ENCODE measurements around the gene COL6A1.

DNA sequence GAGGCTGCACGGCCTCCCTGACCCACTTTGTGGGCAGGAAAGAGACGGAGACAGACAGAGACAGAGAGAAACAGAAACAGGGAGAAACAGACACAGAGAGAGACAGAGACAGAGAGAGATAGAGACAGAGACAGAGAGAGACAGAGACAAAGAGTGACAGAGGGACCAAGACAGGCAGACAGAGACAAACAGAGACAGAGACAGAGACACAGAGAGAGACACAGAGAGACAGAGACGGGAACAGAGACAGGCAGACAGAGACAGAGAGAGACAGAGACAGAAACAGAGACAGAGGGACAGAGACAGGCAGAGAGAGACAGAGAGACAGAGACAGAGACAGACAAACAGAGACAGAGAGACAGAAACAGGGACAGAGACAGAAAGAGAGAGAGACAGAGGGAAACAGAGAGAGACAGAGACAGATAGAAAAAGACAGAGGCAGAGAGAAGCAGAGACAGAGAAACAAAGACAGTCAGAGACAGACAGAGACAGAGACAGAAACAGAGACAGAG lies 3.1 kb downstream of the COL6A1 start:
- TF ChIP-seq, protein P1, sequence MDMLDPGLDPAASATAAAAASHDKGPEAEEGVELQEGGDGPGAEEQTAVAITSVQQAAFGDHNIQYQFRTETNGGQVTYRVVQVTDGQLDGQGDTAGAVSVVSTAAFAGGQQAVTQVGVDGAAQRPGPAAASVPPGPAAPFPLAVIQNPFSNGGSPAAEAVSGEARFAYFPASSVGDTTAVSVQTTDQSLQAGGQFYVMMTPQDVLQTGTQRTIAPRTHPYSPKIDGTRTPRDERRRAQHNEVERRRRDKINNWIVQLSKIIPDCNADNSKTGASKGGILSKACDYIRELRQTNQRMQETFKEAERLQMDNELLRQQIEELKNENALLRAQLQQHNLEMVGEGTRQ (IDR thresholded peaks at IDR 0.05): no peak
- TF ChIP-seq KDM1A (IDR thresholded peaks at IDR 0.05; ENCODE audit: low read depth): no peak
- TF ChIP-seq CEBPB (IDR thresholded peaks at IDR 0.05): no peak
- TF ChIP-seq, protein P2, sequence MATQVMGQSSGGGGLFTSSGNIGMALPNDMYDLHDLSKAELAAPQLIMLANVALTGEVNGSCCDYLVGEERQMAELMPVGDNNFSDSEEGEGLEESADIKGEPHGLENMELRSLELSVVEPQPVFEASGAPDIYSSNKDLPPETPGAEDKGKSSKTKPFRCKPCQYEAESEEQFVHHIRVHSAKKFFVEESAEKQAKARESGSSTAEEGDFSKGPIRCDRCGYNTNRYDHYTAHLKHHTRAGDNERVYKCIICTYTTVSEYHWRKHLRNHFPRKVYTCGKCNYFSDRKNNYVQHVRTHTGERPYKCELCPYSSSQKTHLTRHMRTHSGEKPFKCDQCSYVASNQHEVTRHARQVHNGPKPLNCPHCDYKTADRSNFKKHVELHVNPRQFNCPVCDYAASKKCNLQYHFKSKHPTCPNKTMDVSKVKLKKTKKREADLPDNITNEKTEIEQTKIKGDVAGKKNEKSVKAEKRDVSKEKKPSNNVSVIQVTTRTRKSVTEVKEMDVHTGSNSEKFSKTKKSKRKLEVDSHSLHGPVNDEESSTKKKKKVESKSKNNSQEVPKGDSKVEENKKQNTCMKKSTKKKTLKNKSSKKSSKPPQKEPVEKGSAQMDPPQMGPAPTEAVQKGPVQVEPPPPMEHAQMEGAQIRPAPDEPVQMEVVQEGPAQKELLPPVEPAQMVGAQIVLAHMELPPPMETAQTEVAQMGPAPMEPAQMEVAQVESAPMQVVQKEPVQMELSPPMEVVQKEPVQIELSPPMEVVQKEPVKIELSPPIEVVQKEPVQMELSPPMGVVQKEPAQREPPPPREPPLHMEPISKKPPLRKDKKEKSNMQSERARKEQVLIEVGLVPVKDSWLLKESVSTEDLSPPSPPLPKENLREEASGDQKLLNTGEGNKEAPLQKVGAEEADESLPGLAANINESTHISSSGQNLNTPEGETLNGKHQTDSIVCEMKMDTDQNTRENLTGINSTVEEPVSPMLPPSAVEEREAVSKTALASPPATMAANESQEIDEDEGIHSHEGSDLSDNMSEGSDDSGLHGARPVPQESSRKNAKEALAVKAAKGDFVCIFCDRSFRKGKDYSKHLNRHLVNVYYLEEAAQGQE (IDR thresholded peaks at IDR 0.05): no peak
- no peak for TF ChIP-seq HOXA7 (CRISPR knock-in tag; IDR thresholded peaks at IDR 0.05)
- TF ChIP-seq POLR2A (IDR thresholded peaks at IDR 0.05; ENCODE audit: low read length): no peak
- TF ChIP-seq, protein P3, sequence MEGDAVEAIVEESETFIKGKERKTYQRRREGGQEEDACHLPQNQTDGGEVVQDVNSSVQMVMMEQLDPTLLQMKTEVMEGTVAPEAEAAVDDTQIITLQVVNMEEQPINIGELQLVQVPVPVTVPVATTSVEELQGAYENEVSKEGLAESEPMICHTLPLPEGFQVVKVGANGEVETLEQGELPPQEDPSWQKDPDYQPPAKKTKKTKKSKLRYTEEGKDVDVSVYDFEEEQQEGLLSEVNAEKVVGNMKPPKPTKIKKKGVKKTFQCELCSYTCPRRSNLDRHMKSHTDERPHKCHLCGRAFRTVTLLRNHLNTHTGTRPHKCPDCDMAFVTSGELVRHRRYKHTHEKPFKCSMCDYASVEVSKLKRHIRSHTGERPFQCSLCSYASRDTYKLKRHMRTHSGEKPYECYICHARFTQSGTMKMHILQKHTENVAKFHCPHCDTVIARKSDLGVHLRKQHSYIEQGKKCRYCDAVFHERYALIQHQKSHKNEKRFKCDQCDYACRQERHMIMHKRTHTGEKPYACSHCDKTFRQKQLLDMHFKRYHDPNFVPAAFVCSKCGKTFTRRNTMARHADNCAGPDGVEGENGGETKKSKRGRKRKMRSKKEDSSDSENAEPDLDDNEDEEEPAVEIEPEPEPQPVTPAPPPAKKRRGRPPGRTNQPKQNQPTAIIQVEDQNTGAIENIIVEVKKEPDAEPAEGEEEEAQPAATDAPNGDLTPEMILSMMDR (IDR thresholded peaks at IDR 0.05): no peak
- no peak for TF ChIP-seq ESRRA (IDR thresholded peaks at IDR 0.05; ENCODE audit: borderline replicate concordance, low read length)
- TF ChIP-seq ZC3H11A (IDR thresholded peaks at IDR 0.05): no peak
- TF ChIP-seq ZNF302 (CRISPR knock-in tag; IDR thresholded peaks at IDR 0.05): no peak

Measured in A549 (cell line).